Fibroblast of lung (primary cell): ENCODE data around the gene CASD1. TPM values are rescaled to one million over a fixed set of nuclear protein-coding genes. Genes with fewer than 3 reads are reported as not detected.

ENCODE experiments used
- DNase-seq, 2 donors: peaks; one replicate each; pipeline versions ENCODE4 v3.0.0 to v3.0.0-alpha.2; 2010; ENCODE audit warnings: low read depth in 2 of 2
- H2AFZ ChIP-seq: 2 replicates; pipeline ENCODE4 v1.5.1; 2012; ENCODE audit warnings: low read length, control low read depth, inconsistent platforms
- H3K27ac ChIP-seq: 2 replicates; pipeline ENCODE4 v1.5.1; 2011; ENCODE audit warnings: low read length, control low read depth; ENCODE audit not compliant: insufficient read depth
- H3K27me3 ChIP-seq: 2 replicates; pipeline ENCODE4 v1.5.1; 2011; ENCODE audit warnings: mild to moderate bottlenecking, low read length; ENCODE audit not compliant: control insufficient read depth, insufficient read depth
- H3K36me3 ChIP-seq: 2 replicates; pipeline ENCODE4 v1.5.1; 2011; ENCODE audit warnings: low read length; ENCODE audit not compliant: control insufficient read depth, insufficient read depth
- H3K4me1 ChIP-seq: 2 replicates; pipeline ENCODE4 v1.5.1; 2011; ENCODE audit warnings: low read length; ENCODE audit not compliant: control insufficient read depth, insufficient read depth; ENCODE audit errors: extremely low read depth
- H3K4me2 ChIP-seq: 2 replicates; pipeline ENCODE4 v1.5.1; 2011; ENCODE audit warnings: low read length, control low read depth; ENCODE audit not compliant: insufficient read depth; ENCODE audit errors: extremely low read depth
- H3K4me3 ChIP-seq, 4 experiments: fragments of 200-600 bp in 1 of 4; sonication (generic) in 1 of 4; replicated peaks in 1 of 4; 2 replicates each; pipeline ENCODE4 v1.5.1; 2011 to 2016; ENCODE audit warnings: low read length in 4 of 4, low read depth in 3 of 4, mild to moderate bottlenecking in 3 of 4, control low read depth in 2 of 4, inconsistent platforms in 1 of 4, mixed read lengths in 1 of 4; ENCODE audit not compliant: insufficient read depth in 1 of 4; ENCODE audit errors: control extremely low read depth in 1 of 4
- H3K79me2 ChIP-seq: 2 replicates; pipeline ENCODE4 v1.5.1; 2012; ENCODE audit warnings: mild to moderate bottlenecking, low read length, inconsistent platforms; ENCODE audit not compliant: control insufficient read depth, insufficient read depth
- H3K9ac ChIP-seq: 2 replicates; pipeline ENCODE4 v1.5.1; 2011; ENCODE audit warnings: mild to moderate bottlenecking, low read length, control low read depth; ENCODE audit not compliant: insufficient read depth
- H3K9me3 ChIP-seq: 2 replicates; pipeline ENCODE4 v1.5.1; 2012; ENCODE audit warnings: low read depth, low read length; ENCODE audit not compliant: control insufficient read depth, insufficient read depth
- H4K20me1 ChIP-seq: 2 replicates; pipeline ENCODE4 v1.5.1; 2011; ENCODE audit warnings: low read length; ENCODE audit not compliant: control insufficient read depth, insufficient read depth; ENCODE audit errors: extremely low read depth
- EZH2 ChIP-seq: IDR thresholded peaks from 2 replicates; pipeline ENCODE4 v1.5.1; 2012; ENCODE audit warnings: low read length, control low read depth, mild to moderate bottlenecking; ENCODE audit errors: missing control alignments
- polyA plus RNA-seq, 2 donors: library from polyadenylated mRNA; depleted of rRNA in 1 of 2; stranded (reverse) in 1 of 2; unstranded in 1 of 2; fragments of >200 nt; gene quantifications; 2 replicates each; pipeline ENCODE4 v1.2.1, GENCODE V29; 2011 to 2012; ENCODE audit warnings: missing spikeins in 1 of 2
- total RNA-seq: library from RNA; depleted of rRNA; stranded (reverse); fragments of >200 nt; gene quantifications from 2 replicates; pipeline ENCODE4 v1.2.1, GENCODE V29; 2014
- TF ChIP-seq, protein P1 (sequence below), 2 donors: IDR thresholded peaks in 1 of 2; conservative IDR thresholded peaks in 1 of 2; 1 replicate in 1 of 2; 2 replicates in 1 of 2; pipeline ENCODE4 v1.5.1; 2011 to 2012; ENCODE audit warnings: low read length in 2 of 2, control low read depth in 1 of 2, inconsistent platforms in 1 of 2, low read depth in 1 of 2, mild to moderate bottlenecking in 1 of 2

Gene CASD1
- total and polyA plus RNA-seq, 2 donors (not counting 1 experiment from before 2014, with no cell fraction given): 10.6 to 14.2 TPM

DNA sequence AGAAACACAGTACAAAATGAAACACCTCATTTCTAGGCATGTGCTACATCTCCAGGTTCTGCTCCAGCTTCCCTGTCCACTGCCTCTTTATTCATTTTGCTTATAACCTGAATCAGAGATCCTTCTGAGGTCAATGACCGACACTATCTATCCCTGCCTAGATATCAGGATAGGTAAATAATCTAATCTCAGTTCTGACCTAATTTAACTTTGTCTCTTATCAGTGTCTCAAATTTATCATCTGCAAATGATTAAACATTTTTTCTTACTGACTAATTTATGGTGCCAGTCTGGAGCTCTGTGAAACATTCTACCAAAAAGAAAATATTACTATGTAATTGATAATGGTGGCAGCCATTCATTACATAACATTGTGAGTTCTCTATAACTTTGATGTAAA is 85.3 kb downstream of the CASD1 start:
- H3K36me3 ChIP-seq: no peaks in the 10 kb centered on the region

DNA sequence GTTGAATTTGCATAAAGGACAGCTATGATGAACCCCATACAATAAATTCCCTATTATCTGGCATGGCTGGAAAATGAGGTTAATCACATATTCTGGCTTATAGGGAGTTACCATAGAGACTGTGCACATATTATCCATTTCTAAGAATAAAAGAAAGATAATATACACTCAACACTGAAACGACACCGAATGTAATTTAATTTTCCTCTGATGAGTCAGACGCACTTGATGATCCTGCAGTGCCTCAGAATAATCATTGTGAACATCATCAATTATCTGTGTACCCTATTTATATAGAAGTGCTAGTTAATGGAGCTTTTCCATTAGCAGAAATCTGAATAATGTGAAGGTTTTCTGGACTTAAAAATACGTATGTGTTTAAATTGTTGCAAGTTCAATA is 86.1 kb downstream of the CASD1 start:
- no peak overlapping the region for H2AFZ ChIP-seq
- H3K9me3 ChIP-seq: no peaks in the 10 kb centered on the region
- no peak for DNase-seq
- no peaks in the 10 kb centered on the region for H4K20me1 ChIP-seq
- H3K36me3 ChIP-seq: no peaks in the 10 kb centered on the region
- H3K4me3 ChIP-seq: no peak overlapping the region
- H3K27me3 ChIP-seq: no peaks in the 10 kb centered on the region
- H3K79me2 ChIP-seq: no peaks in the 10 kb centered on the region
- H3K4me1 ChIP-seq: no peaks in the 10 kb centered on the region
- H3K4me2 ChIP-seq: no peak overlapping the region
- H3K9ac ChIP-seq: no peak overlapping the region
- no peak for TF ChIP-seq EZH2
- TF ChIP-seq, protein P1, sequence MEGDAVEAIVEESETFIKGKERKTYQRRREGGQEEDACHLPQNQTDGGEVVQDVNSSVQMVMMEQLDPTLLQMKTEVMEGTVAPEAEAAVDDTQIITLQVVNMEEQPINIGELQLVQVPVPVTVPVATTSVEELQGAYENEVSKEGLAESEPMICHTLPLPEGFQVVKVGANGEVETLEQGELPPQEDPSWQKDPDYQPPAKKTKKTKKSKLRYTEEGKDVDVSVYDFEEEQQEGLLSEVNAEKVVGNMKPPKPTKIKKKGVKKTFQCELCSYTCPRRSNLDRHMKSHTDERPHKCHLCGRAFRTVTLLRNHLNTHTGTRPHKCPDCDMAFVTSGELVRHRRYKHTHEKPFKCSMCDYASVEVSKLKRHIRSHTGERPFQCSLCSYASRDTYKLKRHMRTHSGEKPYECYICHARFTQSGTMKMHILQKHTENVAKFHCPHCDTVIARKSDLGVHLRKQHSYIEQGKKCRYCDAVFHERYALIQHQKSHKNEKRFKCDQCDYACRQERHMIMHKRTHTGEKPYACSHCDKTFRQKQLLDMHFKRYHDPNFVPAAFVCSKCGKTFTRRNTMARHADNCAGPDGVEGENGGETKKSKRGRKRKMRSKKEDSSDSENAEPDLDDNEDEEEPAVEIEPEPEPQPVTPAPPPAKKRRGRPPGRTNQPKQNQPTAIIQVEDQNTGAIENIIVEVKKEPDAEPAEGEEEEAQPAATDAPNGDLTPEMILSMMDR (conservative IDR thresholded peaks at IDR 0.05 in 1 of 2, IDR thresholded peaks at IDR 0.05 in 1 of 2; ENCODE audit: low read depth in 1 of 2, low read length in 2 of 2): no peak
- no peak overlapping the region for H3K27ac ChIP-seq

More for the DNA sequence above, 85.3 kb downstream of the CASD1 start:
- no peak for TF ChIP-seq EZH2
- TF ChIP-seq, protein P1 (conservative IDR thresholded peaks at IDR 0.05 in 1 of 2, IDR thresholded peaks at IDR 0.05 in 1 of 2; ENCODE audit: low read depth in 1 of 2, low read length in 2 of 2): no peak
- H4K20me1 ChIP-seq: no peaks in the 10 kb centered on the region
- H3K27ac ChIP-seq: no peak overlapping the region
- H2AFZ ChIP-seq: no peak overlapping the region
- H3K4me2 ChIP-seq: no peak overlapping the region
- no peak overlapping the region for H3K9ac ChIP-seq
- no peaks in the 10 kb centered on the region for H3K27me3 ChIP-seq
- no peak overlapping the region for H3K4me3 ChIP-seq
- no peaks in the 10 kb centered on the region for H3K4me1 ChIP-seq
- DNase-seq: no peak
- no peaks in the 10 kb centered on the region for H3K9me3 ChIP-seq
- no peaks in the 10 kb centered on the region for H3K79me2 ChIP-seq

DNA sequence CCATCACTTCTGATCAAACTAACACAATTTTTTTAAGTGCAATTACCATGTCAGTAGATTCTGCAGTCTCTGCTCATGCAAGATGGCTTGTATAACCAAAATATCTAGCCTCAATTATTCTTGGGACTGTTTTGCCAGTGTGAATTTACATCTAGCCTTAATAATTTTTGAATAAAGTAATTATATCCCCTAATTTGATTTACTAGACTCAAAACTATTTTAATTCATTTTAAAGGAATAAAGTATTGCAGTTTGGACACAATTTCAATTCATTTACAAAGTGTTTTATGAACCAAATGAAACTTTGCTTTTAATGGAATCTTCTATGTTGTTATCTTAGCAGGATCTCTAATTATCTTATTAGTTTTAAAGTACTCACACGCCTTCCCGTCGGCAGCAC is 90.7 kb downstream of the CASD1 start:
- H3K9me3 ChIP-seq: no peaks in the 10 kb centered on the region
- no peak overlapping the region for H2AFZ ChIP-seq
- H3K4me3 ChIP-seq: no peak overlapping the region
- no peak overlapping the region for H3K4me2 ChIP-seq
- DNase-seq: no peak
- H3K79me2 ChIP-seq: no peaks in the 10 kb centered on the region
- TF ChIP-seq, protein P1 (conservative IDR thresholded peaks at IDR 0.05 in 1 of 2, IDR thresholded peaks at IDR 0.05 in 1 of 2; ENCODE audit: low read depth in 1 of 2, low read length in 2 of 2): no peak
- no peak for TF ChIP-seq EZH2
- no peak overlapping the region for H3K9ac ChIP-seq
- H4K20me1 ChIP-seq: no peaks in the 10 kb centered on the region
- H3K27ac ChIP-seq: no peak overlapping the region
- H3K27me3 ChIP-seq: no peaks in the 10 kb centered on the region
- no peaks in the 10 kb centered on the region for H3K36me3 ChIP-seq
- no peaks in the 10 kb centered on the region for H3K4me1 ChIP-seq
